ENCODE data around the gene CRYBB1.

The CRYBB1 gene

DNA sequence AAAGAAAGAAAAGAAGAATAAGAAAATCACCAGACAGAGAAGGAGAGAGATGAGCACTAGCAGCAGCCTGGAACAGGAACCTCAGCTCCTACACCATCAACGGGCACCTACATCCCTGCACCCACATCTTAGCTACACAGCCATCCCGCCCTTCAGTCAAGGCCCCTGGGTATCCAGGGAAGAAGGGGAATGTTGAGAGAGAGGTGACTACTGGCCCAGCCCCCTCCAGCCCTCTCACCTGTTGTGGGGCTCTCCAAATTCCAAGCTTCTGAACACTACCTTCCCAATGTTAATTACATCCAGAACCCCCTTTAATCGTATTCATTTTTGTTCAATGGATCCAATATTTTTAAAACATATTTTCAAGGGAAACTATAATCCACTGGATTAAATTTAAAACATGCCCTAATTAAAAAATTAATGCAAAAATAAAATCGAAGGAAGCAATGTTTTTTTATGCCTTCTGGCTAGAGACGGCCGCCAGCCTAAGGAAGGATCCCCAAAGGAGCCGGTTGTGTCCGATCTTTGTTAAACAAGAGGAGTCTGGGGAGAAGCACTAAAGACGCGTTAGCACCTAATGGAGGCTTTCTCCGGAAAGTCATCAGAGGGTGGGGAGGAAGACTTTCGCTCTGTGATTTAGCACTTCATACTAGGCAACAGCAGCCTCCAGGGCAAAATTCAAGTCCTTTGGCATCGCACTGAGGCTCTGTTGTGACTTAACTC lies 37.4 kb downstream of the CRYBB1 start:
- no peak for TF ChIP-seq POLR2AphosphoS5 (IDR thresholded peaks at IDR 0.05; ENCODE audit: low read depth, low read length)
- no peak for TF ChIP-seq TAF1 (IDR thresholded peaks at IDR 0.05; ENCODE audit: borderline replicate concordance, insufficient read depth, low read length)

DNA sequence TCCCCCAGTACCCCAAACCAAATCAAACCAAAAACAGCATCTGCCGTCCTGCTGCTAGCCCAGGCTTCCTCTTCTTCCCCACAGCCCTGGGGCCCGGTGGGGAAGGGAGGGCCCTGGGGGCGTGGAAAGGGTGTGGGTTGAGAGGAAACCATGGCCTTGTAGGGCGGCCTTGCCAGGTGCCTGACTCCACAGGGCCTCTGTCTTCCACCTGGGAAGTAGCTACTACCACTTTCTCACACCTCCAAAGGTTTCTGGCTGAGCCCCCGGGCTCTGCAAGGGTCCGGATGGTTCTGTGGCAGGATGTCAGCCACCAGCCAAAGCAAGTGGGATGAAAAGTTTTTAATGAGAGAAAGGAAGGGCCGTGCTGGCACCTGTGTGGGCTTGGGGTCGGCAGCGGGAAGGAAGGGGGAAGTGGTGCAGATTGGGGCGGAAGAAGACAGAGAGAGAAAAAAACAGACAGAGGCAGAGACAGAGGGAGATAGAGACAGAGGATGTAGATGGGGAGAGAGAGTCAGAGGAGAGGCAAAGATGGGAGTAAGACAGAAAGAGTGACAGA lies 38.4 kb downstream of the CRYBB1 start:
- TF ChIP-seq SIN3A (IDR thresholded peaks at IDR 0.05; ENCODE audit: borderline replicate concordance, insufficient read depth, low read length) (no peak), FOXP2 (optimal IDR thresholded peaks at IDR 0.05; ENCODE audit: borderline replicate concordance, extremely low read depth, extremely low read length, insufficient read depth) (no peak), POLR2AphosphoS5 (IDR thresholded peaks at IDR 0.05; ENCODE audit: low read depth, low read length) (no peak), TAF1 (IDR thresholded peaks at IDR 0.05; ENCODE audit: borderline replicate concordance, insufficient read depth, low read length) (no peak)
- TF ChIP-seq, protein P1, sequence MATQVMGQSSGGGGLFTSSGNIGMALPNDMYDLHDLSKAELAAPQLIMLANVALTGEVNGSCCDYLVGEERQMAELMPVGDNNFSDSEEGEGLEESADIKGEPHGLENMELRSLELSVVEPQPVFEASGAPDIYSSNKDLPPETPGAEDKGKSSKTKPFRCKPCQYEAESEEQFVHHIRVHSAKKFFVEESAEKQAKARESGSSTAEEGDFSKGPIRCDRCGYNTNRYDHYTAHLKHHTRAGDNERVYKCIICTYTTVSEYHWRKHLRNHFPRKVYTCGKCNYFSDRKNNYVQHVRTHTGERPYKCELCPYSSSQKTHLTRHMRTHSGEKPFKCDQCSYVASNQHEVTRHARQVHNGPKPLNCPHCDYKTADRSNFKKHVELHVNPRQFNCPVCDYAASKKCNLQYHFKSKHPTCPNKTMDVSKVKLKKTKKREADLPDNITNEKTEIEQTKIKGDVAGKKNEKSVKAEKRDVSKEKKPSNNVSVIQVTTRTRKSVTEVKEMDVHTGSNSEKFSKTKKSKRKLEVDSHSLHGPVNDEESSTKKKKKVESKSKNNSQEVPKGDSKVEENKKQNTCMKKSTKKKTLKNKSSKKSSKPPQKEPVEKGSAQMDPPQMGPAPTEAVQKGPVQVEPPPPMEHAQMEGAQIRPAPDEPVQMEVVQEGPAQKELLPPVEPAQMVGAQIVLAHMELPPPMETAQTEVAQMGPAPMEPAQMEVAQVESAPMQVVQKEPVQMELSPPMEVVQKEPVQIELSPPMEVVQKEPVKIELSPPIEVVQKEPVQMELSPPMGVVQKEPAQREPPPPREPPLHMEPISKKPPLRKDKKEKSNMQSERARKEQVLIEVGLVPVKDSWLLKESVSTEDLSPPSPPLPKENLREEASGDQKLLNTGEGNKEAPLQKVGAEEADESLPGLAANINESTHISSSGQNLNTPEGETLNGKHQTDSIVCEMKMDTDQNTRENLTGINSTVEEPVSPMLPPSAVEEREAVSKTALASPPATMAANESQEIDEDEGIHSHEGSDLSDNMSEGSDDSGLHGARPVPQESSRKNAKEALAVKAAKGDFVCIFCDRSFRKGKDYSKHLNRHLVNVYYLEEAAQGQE (IDR thresholded peaks at IDR 0.05; ENCODE audit: insufficient read depth in 1 of 2, low read depth in 2 of 2, low read length in 2 of 2): no peak

DNA sequence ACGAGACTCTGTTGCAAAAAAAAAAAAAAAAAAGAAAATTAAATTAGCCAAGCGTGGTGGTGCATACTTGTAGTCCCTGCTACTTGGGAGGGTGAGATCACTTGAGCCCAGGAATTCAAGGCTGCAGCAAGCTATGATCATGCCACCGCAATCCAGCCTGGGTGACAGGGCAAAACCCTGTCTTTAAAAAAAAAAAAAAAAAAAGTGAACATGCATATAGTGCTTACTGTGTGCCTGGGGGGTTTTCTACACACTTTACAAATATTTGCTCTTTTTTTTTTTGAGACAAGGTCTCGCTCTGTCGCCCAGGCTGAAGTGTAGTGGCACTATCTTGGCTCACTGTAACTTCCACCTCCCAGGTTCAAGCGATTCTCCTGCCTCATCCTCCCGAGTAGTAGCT lies 40.7 kb downstream of the CRYBB1 start:
- TF ChIP-seq POLR2AphosphoS5 (IDR thresholded peaks at IDR 0.05; ENCODE audit: low read depth, low read length) (no peak), SIN3A (IDR thresholded peaks at IDR 0.05; ENCODE audit: borderline replicate concordance, insufficient read depth, low read length) (no peak), FOXP2 (optimal IDR thresholded peaks at IDR 0.05; ENCODE audit: borderline replicate concordance, extremely low read depth, extremely low read length, insufficient read depth) (no peak), TAF1 (IDR thresholded peaks at IDR 0.05; ENCODE audit: borderline replicate concordance, insufficient read depth, low read length) (no peak)
- TF ChIP-seq, protein P1 (IDR thresholded peaks at IDR 0.05; ENCODE audit: insufficient read depth in 1 of 2, low read depth in 2 of 2, low read length in 2 of 2): no peak

DNA sequence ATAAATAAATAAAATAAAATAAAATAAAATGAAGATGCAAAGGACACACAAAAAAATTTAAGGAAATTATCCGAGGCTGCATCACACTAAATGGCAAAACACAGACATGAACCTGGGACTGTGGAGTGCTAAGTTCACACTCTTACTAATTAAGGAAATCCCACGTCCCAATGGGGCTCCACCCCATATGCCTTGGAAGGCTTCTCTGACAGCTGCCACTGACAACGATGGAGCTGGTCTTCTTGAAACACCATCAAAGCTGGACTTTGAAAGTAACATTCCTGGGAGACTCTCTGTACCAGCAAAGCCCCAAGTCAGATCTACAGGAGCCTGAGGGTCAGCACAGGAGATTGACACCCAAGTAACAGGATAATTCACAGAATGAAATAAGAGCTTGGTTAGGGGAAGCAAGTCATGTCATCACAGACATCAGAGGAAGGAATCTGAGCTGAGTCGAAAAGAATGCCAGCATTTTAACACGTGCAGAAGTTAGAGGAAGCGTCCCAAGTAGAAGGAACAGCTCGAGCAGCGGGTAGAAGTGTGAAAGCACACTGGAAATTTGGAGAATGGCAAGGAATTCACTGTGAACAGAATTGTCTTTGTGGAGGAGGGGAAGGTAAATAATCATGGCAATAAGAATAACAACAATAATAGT lies 41.7 kb downstream of the CRYBB1 start:
- TF ChIP-seq, protein P1 (IDR thresholded peaks at IDR 0.05; ENCODE audit: insufficient read depth in 1 of 2, low read depth in 2 of 2, low read length in 2 of 2): no peak
- TF ChIP-seq FOXP2 (optimal IDR thresholded peaks at IDR 0.05; ENCODE audit: borderline replicate concordance, extremely low read depth, extremely low read length, insufficient read depth) (no peak), SIN3A (IDR thresholded peaks at IDR 0.05; ENCODE audit: borderline replicate concordance, insufficient read depth, low read length) (no peak), TAF1 (IDR thresholded peaks at IDR 0.05; ENCODE audit: borderline replicate concordance, insufficient read depth, low read length) (no peak)

DNA sequence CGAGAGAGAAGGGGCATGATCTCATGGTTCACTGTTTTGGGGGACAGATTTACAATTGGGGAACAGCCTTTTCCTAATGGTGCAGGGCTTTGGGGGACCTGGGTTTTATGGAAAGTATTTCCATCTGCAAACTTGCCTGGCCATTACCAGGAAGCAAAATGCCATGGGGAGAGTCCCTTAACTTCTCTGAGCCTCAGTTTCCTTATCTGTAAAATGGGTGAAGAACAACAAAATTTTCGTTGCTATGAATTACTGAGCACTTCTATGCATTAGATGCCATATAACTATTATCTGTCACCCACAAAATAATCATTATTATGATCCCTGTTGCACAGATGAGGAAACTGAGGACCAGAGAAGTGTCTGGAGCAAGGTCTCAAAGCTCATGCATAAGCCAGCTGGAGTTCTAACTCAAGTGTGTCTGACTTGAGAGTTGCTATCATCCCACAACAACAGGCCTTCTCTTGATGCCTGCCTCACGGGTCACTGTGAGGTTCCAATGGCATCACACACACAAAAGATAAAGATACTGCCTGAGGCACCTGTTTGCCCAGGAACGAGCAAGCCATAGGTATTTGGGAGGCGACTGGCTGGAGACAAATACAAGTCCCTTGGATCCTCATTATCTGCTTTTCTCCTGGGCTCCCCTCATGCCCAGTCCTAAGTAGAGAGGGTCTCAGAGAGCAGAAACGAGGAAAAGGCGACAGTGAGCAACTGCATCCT lies 43.7 kb downstream of the CRYBB1 start:
- no peak for TF ChIP-seq SIN3A (IDR thresholded peaks at IDR 0.05; ENCODE audit: borderline replicate concordance, insufficient read depth, low read length)
- TF ChIP-seq, protein P1 (IDR thresholded peaks at IDR 0.05; ENCODE audit: insufficient read depth in 1 of 2, low read depth in 2 of 2, low read length in 2 of 2): no peak
- TF ChIP-seq TAF1 (IDR thresholded peaks at IDR 0.05; ENCODE audit: borderline replicate concordance, insufficient read depth, low read length): no peak
- no peak for TF ChIP-seq POLR2AphosphoS5 (IDR thresholded peaks at IDR 0.05; ENCODE audit: low read depth, low read length)

Data from PFSK-1 (cell line).